ENCODE results near the gene AP5Z1.

AP5Z1 gene

DNA sequence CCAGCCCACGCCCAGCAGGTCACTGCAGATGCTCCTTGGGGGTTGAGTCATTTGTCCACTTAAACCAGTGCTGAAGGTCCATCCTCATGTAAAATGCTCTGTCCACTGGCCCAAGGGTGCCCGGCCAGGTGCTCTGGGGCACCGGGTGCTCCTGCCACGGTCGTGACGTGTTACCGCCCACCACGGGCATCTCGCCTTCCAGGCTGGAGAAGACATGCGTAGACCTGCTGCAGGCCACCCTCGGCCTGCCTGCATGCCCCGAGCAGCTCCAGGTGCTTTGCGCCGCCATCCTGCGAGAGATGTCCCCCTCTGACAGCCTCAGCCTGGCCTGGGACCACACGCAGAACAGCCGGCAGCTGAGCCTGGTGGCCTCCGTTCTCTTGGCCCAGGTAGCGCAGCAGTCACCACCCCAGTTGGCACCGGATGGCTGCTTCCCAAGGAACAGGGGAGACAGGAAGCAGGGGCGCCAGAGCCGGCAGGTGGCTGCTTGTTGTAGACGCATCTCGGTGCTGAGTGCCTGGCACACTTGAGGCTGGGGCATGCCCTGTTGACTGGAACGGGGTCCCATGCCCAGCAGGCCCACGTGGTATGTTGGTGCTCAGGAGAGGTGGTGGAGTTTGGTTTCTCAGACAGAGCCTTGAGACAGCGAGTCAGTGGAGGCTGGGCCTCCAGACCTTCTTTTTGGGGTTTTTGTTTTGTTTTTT lies 6.1 kb downstream of the AP5Z1 start:
- H3K9me3 ChIP-seq (ENCODE audit: control insufficient read depth, insufficient read depth, low read length): no peaks in the 10 kb centered on the region
- peaks cover 34% of the 10 kb centered on the region for H3K36me3 ChIP-seq (ENCODE audit: control insufficient read depth, insufficient read depth, low read length)
- WGBS (ENCODE audit: insufficient coverage, insufficient read length): no CpG with 5 or more reads among the region's 27 CpGs
- DNase-seq (ENCODE audit: low read depth, low spot score): no peak
- H3K4me3 ChIP-seq (ENCODE audit: low read length): no peak overlapping the region
- H3K27me3 ChIP-seq (ENCODE audit: control insufficient read depth, insufficient read depth, low read length): no peaks in the 10 kb centered on the region
- no peak overlapping the region for H3K27ac ChIP-seq (ENCODE audit: low read length)
- no peaks in the 10 kb centered on the region for H3K4me1 ChIP-seq (ENCODE audit: control insufficient read depth, insufficient read depth, low read length)

DNA sequence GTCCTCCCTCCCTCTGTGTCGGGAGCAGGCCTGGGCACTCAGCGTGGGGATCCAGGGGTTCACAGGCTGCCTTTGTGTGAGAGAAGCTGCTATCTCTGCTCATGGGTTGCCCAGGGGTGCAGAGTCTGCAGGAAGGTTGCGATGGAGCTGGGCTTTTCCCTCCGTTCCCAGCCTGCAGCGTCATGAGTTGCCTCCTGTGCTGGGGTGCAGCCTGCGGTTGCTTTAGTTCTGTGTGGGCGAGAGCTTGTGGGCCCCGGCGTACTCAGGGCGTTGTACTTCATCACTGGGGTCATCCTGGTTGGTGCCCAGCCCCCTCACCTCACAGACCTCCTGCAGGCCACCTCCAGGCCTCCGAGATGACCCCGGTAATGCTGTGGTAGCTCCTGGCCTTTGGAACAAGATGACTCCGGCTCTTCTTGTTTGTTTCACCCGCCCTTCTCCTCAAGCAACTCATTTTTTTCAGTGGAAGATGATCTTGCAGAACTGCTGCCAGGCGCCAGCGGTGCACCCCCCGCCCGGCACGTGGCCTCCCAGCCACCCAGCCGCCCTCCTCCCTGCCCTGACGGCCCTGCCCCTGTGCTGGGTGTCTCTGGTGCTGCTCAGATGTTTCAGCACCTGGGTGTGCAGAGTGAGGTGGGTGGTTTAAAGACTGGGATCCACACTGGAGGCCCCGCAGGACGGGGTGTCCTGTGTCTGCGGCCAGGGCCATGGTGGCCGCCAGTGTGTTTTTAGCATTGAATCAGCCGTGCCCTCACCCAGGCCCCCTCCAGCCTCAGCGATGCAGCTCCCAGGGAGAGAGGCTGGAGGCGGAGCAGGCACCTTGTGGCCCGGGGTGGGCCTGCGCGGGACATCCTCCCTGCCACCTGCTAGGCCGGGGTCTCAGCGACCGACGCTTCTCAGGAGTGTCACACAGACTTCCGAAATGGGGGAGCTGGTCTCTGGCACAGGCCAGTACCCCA lies 7.2 kb downstream of the AP5Z1 start:
- Histone ChIP-seq H3K27ac (ENCODE audit: low read length) (no peak overlapping the region), H3K36me3 (ENCODE audit: control insufficient read depth, insufficient read depth, low read length) (peaks cover 37% of the 10 kb centered on the region), H3K4me3 (ENCODE audit: low read length) (no peak overlapping the region), H3K4me1 (ENCODE audit: control insufficient read depth, insufficient read depth, low read length) (no peaks in the 10 kb centered on the region), H3K9me3 (ENCODE audit: control insufficient read depth, insufficient read depth, low read length) (no peaks in the 10 kb centered on the region), H3K27me3 (ENCODE audit: control insufficient read depth, insufficient read depth, low read length) (no peaks in the 10 kb centered on the region)
- DNase-seq (ENCODE audit: low read depth, low spot score): no peak
- no CpG with 5 or more reads among the region's 36 CpGs for WGBS (ENCODE audit: insufficient coverage, insufficient read length)

DNA sequence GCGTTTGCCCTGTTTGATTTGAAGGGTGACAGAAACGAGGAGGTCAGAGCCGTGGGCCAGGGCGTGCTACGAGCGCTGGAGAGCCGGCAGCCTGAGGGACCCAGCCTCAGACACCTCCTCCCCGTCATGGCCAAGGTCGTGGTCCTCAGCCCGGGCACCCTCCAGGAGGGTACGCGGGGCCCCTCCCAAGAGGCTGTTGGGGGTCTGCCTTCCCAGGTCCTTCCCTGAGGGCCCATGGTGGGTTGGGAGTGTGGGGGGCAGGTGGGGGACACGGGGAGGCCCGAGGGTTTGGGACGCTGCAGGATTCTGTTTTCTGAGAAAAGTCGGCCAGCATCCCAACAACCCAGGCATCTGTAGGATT lies 7.8 kb downstream of the AP5Z1 start:
- Histone ChIP-seq H3K27me3 (ENCODE audit: control insufficient read depth, insufficient read depth, low read length) (no peaks in the 10 kb centered on the region), H3K9me3 (ENCODE audit: control insufficient read depth, insufficient read depth, low read length) (no peaks in the 10 kb centered on the region), H3K36me3 (ENCODE audit: control insufficient read depth, insufficient read depth, low read length) (peaks cover 40% of the 10 kb centered on the region), H3K4me3 (ENCODE audit: low read length) (no peak overlapping the region), H3K4me1 (ENCODE audit: control insufficient read depth, insufficient read depth, low read length) (no peaks in the 10 kb centered on the region), H3K27ac (ENCODE audit: low read length) (no peak overlapping the region)
- no CpG with 5 or more reads among the region's 16 CpGs for WGBS (ENCODE audit: insufficient coverage, insufficient read length)
- DNase-seq (ENCODE audit: low read depth, low spot score): no peak

DNA sequence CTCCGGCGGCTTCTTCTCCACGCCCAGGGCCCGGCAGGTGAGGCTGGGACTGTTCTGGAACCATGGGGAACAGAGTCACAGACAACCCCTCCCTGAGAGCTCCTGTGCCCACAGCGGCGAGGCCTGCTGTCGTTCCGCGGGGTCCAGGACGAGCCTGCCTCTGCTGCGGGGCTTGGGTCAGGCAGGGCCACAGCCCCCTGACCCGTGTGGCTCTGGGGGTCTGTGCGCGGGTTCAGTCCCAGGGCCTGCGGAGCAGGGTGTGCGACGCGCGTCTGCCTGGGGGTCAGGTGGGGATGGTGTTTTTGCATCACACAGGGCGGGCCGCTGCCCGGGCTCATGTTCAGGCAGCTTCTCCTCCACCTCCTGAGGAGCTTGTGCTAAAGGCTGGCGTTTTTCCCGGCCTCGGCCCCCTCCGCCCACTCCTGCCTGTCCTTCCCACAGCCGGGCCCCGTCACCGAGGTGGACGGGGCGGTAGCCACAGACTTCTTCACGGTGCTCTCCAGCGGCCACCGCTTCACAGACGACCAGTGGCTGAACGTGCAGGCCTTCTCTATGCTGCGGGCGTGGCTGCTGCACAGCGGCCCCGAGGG lies 8.4 kb downstream of the AP5Z1 start:
- WGBS (ENCODE audit: insufficient coverage, insufficient read length): no CpG with 5 or more reads among the region's 40 CpGs
- H3K27ac ChIP-seq (ENCODE audit: low read length): no peak overlapping the region
- H3K4me1 ChIP-seq (ENCODE audit: control insufficient read depth, insufficient read depth, low read length): no peaks in the 10 kb centered on the region
- H3K9me3 ChIP-seq (ENCODE audit: control insufficient read depth, insufficient read depth, low read length): no peaks in the 10 kb centered on the region
- no peak for DNase-seq (ENCODE audit: low read depth, low spot score)
- peaks cover 42% of the 10 kb centered on the region for H3K36me3 ChIP-seq (ENCODE audit: control insufficient read depth, insufficient read depth, low read length)
- no peaks in the 10 kb centered on the region for H3K27me3 ChIP-seq (ENCODE audit: control insufficient read depth, insufficient read depth, low read length)
- H3K4me3 ChIP-seq (ENCODE audit: low read length): no peak overlapping the region

DNA sequence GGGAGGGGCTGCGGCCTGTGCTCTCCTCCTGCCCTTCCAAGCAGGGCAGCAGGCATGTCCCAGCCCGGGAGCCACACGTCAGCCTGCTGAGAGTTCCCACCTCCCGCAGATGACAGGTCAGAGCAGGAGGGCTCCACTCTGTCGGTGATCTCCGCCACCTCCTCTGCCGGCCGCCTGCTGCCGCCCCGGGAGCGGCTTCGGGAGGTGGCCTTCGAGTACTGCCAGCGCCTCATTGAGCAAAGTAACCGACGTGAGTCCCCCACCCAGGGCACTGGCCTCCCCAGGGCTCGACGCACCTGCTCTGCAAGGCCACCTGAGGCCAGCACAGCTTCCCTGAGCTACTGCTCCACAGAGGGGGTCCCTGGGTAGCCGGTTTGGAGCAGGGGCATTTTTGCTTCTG lies 9.4 kb downstream of the AP5Z1 start:
- DNase-seq (ENCODE audit: low read depth, low spot score): no peak
- Histone ChIP-seq H3K4me1 (ENCODE audit: control insufficient read depth, insufficient read depth, low read length) (no peaks in the 10 kb centered on the region), H3K9me3 (ENCODE audit: control insufficient read depth, insufficient read depth, low read length) (no peaks in the 10 kb centered on the region), H3K27me3 (ENCODE audit: control insufficient read depth, insufficient read depth, low read length) (no peaks in the 10 kb centered on the region), H3K4me3 (ENCODE audit: low read length) (no peak overlapping the region), H3K36me3 (ENCODE audit: control insufficient read depth, insufficient read depth, low read length) (peaks cover 42% of the 10 kb centered on the region), H3K27ac (ENCODE audit: low read length) (no peak overlapping the region)
- no CpG with 5 or more reads among the region's 19 CpGs for WGBS (ENCODE audit: insufficient coverage, insufficient read length)

DNA sequence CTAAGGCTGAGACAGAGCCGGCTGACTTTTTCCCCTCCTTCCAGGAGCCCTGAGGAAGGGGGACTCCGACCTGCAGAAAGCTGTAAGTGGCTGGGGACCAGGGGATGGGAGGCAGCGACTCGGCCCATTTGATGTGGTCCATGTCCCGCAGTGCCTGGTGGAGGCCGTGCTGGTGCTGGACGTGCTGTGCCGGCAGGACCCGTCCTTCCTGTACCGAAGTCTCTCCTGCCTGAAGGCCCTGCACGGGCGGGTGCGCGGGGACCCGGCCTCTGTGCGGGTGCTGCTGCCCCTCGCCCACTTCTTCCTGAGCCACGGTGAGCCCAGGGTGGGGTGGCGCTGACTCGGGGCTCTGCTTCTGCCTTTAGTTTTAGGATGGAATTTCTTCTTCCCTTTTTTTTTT lies 9.9 kb downstream of the AP5Z1 start:
- H3K36me3 ChIP-seq (ENCODE audit: control insufficient read depth, insufficient read depth, low read length): peaks cover 42% of the 10 kb centered on the region
- no CpG with 5 or more reads among the region's 20 CpGs for WGBS (ENCODE audit: insufficient coverage, insufficient read length)
- no peaks in the 10 kb centered on the region for H3K27me3 ChIP-seq (ENCODE audit: control insufficient read depth, insufficient read depth, low read length)
- H3K4me3 ChIP-seq (ENCODE audit: low read length): no peak overlapping the region
- no peak for DNase-seq (ENCODE audit: low read depth, low spot score)
- no peak overlapping the region for H3K27ac ChIP-seq (ENCODE audit: low read length)
- no peaks in the 10 kb centered on the region for H3K4me1 ChIP-seq (ENCODE audit: control insufficient read depth, insufficient read depth, low read length)
- no peaks in the 10 kb centered on the region for H3K9me3 ChIP-seq (ENCODE audit: control insufficient read depth, insufficient read depth, low read length)

DNA sequence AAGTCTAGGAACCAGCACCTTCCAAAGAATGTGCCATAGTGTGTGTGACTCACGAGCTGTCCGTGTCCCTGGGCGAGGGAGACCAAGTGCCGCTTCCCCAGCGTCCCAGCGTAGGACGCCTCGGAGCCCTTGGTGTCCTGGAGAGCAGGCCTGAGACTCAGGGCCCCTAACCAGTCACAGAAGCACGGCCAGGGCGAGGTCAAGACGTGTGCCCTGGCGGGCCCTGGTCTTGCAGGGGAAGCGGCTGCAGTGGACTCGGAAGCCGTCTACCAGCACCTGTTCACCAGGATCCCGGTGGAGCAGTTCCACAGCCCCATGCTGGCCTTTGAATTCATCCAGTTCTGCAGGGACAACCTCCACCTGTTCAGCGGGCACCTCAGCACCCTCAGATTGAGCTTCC lies 10.6 kb downstream of the AP5Z1 start:
- Histone ChIP-seq H3K9me3 (ENCODE audit: control insufficient read depth, insufficient read depth, low read length) (no peaks in the 10 kb centered on the region), H3K27ac (ENCODE audit: low read length) (no peak overlapping the region), H3K4me1 (ENCODE audit: control insufficient read depth, insufficient read depth, low read length) (no peaks in the 10 kb centered on the region), H3K4me3 (ENCODE audit: low read length) (no peak overlapping the region; the same call in 1 of the 2 replicates), H3K36me3 (ENCODE audit: control insufficient read depth, insufficient read depth, low read length) (peaks cover 42% of the 10 kb centered on the region), H3K27me3 (ENCODE audit: control insufficient read depth, insufficient read depth, low read length) (no peaks in the 10 kb centered on the region)
- WGBS (ENCODE audit: insufficient coverage, insufficient read length): no CpG with 5 or more reads among the region's 17 CpGs
- no peak for DNase-seq (ENCODE audit: low read depth, low spot score)

DNA sequence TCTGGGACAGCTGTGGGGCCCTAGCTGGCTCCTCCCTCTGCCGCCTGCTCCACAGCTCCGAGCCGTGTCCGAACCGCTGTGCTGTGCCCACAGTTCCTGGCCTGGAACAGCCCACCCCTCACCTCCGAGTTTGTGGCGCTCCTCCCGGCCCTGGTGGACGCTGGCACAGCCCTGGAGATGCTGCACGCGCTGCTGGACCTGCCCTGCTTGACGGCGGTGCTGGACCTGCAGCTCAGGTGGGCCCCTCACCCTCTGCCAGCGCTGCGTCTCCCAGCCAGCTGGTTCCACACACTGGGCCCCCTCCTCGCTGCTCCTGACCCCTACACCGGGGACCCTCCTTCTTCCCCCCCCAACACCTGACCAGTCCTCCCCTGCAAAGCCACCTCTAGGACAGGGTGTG lies 12.1 kb downstream of the AP5Z1 start:
- Histone ChIP-seq H3K36me3 (ENCODE audit: control insufficient read depth, insufficient read depth, low read length) (peaks cover 36% of the 10 kb centered on the region), H3K27me3 (ENCODE audit: control insufficient read depth, insufficient read depth, low read length) (no peaks in the 10 kb centered on the region), H3K4me1 (ENCODE audit: control insufficient read depth, insufficient read depth, low read length) (no peaks in the 10 kb centered on the region), H3K4me3 (ENCODE audit: low read length) (no peak overlapping the region), H3K27ac (ENCODE audit: low read length) (no peak overlapping the region), H3K9me3 (ENCODE audit: control insufficient read depth, insufficient read depth, low read length) (no peaks in the 10 kb centered on the region)
- DNase-seq (ENCODE audit: low read depth, low spot score): no peak
- no CpG with 5 or more reads among the region's 17 CpGs for whole genome bisulfite sequencing (ENCODE audit: insufficient coverage, insufficient read length)

DNA sequence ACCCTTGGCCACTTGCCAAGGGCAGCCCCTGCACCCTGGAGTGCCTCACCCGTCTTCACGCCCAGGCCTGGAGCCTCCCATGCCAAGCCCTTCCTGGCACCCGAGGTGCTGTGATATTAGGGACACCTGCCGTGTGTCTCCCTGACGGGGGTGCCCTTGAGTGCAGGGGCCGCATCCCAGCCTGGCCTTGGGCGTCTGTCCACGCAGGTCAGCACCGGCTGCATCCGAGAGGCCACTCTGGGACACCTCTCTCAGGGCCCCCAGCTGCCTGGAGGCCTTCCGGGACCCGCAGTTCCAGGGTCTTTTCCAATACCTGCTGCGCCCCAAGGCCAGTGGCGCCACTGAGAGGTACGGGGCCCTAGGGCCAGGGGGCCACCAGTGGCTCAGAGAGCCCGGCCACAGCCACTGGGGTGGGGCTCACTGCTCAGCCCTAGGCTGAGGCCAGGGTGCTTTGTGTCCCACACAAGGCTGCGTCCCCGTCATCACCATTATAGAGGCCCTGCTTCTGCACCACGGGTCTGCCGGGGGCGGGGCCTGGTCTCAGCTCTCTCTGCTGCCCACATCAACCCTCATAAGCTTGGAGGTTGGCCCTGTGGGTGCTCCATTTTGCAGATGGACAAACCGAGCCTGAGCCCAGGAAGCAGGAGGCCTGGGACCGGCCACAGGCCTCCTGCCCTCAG lies 12.7 kb downstream of the AP5Z1 start:
- H3K36me3 ChIP-seq (ENCODE audit: control insufficient read depth, insufficient read depth, low read length): peaks cover 33% of the 10 kb centered on the region
- no CpG with 5 or more reads among the region's 23 CpGs for WGBS (ENCODE audit: insufficient coverage, insufficient read length)
- no peaks in the 10 kb centered on the region for H3K27me3 ChIP-seq (ENCODE audit: control insufficient read depth, insufficient read depth, low read length)
- no peaks in the 10 kb centered on the region for H3K4me1 ChIP-seq (ENCODE audit: control insufficient read depth, insufficient read depth, low read length)
- H3K9me3 ChIP-seq (ENCODE audit: control insufficient read depth, insufficient read depth, low read length): no peaks in the 10 kb centered on the region
- no peak overlapping the region for H3K27ac ChIP-seq (ENCODE audit: low read length)
- no peak for DNase-seq (ENCODE audit: low read depth, low spot score)
- H3K4me3 ChIP-seq (ENCODE audit: low read length): no peak overlapping the region

DNA sequence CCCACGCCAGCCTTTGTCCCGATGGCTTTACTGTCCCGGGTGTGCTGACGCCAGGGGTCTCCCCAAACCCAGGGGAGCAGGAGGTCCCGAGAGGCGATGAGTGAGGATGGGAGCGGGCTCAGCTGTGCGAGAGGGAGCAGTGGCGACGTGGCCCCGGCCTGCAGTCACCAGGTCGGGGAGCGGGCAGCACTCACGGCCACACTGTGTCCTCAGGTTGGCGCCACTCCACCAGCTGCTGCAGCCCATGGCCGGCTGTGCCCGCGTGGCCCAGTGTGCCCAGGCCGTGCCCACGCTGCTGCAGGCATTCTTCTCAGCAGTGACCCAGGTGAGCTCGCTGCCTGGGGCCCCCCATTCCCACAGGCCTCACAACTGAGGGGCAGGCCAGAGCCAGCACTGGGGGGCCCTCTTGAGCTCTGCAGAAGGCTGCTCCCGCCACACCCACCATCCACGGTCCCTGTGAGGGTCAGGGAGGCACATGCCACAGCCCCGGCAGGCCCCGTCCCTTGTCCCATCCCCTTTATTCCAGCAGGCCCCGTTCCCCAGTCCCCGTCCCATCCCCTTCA lies 13.3 kb downstream of the AP5Z1 start:
- H3K27ac ChIP-seq (ENCODE audit: low read length): no peak overlapping the region
- no peak overlapping the region for H3K4me3 ChIP-seq (ENCODE audit: low read length)
- H3K9me3 ChIP-seq (ENCODE audit: control insufficient read depth, insufficient read depth, low read length): no peaks in the 10 kb centered on the region
- no peak for DNase-seq (ENCODE audit: low read depth, low spot score)
- H3K4me1 ChIP-seq (ENCODE audit: control insufficient read depth, insufficient read depth, low read length): no peaks in the 10 kb centered on the region
- H3K27me3 ChIP-seq (ENCODE audit: control insufficient read depth, insufficient read depth, low read length): no peaks in the 10 kb centered on the region
- WGBS (ENCODE audit: insufficient coverage, insufficient read length): no CpG with 5 or more reads among the region's 27 CpGs
- peaks cover 30% of the 10 kb centered on the region for H3K36me3 ChIP-seq (ENCODE audit: control insufficient read depth, insufficient read depth, low read length)
